ENCODE measurements around the gene TSPAN14. TPM values are rescaled to one million over a fixed set of nuclear protein-coding genes. Genes with fewer than 3 reads are reported as not detected.
A peak's percentile ranks its signal among the peaks of the same experiment; 100 is the strongest.

TSPAN14 gene
- total RNA-seq, 4 donors from 2014 or later = 37.1 to 110 (median 66.1) TPM

DNA sequence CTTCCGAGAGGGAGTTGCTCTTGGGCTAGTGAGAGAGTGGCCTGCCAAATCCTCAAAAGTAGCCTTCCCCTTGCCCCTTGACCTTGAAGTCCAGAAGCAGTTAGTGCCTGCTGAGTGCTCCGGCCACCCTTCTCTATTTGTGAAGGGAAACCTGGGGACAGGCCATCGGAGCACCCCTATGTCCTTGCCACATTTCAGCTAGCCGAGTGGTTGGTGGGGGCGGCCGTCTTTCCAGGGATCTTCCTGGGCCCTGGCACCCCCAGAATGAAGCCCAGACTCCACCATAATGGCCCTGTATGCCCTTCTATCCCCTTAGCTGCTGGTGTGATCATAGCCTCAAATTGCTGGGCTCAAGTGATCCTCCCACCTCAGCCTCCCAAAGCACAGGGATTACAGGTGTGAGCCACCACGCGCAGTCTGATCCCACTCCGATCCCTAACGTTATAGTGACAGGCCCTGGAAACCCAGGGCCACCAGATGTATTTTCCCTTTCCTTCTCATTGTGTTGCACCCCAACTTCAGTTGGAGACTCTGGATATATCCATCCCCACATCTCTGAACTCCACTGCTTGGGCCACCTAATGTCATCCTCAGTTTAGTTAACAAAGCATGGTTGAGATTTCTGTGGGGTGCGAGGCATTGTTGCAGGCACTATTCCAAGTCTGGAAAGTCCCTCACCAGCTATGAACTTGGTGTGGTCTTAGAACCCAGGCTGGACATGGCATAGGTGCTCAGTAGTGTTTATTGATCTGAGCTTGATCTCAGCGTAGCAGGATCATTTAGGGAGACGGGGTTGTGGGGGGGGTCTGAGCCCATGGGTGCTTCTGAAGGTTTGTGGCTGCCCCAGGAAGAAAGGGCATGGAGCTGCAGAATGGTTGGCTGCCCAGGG, 1.6 kb downstream of the TSPAN14 start:
- DNase-seq = no peak
- no peaks in the 10 kb centered on the region for H3K27me3 ChIP-seq
- intact Hi-C loops (cut with DNase I; ENCODE audit: low total_unique reads) = loop anchor here (5.0 kb wide), 1 partner anchor 47 kb away; no protein-coding TSS in a partner anchor
- H3K4me3 ChIP-seq = peak overlapping the region; percentile 65 to 79
- H3K9me3 ChIP-seq = no peaks in the 10 kb centered on the region
- peak overlapping the region; percentile 96 to 99 for H3K27ac ChIP-seq
- no peaks in the 10 kb centered on the region for H3K36me3 ChIP-seq
- peaks cover 0 to 16% of the 10 kb centered on the region in 2 donors for H3K4me1 ChIP-seq
- TF ChIP-seq, protein P1, sequence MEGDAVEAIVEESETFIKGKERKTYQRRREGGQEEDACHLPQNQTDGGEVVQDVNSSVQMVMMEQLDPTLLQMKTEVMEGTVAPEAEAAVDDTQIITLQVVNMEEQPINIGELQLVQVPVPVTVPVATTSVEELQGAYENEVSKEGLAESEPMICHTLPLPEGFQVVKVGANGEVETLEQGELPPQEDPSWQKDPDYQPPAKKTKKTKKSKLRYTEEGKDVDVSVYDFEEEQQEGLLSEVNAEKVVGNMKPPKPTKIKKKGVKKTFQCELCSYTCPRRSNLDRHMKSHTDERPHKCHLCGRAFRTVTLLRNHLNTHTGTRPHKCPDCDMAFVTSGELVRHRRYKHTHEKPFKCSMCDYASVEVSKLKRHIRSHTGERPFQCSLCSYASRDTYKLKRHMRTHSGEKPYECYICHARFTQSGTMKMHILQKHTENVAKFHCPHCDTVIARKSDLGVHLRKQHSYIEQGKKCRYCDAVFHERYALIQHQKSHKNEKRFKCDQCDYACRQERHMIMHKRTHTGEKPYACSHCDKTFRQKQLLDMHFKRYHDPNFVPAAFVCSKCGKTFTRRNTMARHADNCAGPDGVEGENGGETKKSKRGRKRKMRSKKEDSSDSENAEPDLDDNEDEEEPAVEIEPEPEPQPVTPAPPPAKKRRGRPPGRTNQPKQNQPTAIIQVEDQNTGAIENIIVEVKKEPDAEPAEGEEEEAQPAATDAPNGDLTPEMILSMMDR (IDR thresholded peaks at IDR 0.05) = no peak
- TF ChIP-seq POLR2A (IDR thresholded peaks at IDR 0.05) = no peak

DNA sequence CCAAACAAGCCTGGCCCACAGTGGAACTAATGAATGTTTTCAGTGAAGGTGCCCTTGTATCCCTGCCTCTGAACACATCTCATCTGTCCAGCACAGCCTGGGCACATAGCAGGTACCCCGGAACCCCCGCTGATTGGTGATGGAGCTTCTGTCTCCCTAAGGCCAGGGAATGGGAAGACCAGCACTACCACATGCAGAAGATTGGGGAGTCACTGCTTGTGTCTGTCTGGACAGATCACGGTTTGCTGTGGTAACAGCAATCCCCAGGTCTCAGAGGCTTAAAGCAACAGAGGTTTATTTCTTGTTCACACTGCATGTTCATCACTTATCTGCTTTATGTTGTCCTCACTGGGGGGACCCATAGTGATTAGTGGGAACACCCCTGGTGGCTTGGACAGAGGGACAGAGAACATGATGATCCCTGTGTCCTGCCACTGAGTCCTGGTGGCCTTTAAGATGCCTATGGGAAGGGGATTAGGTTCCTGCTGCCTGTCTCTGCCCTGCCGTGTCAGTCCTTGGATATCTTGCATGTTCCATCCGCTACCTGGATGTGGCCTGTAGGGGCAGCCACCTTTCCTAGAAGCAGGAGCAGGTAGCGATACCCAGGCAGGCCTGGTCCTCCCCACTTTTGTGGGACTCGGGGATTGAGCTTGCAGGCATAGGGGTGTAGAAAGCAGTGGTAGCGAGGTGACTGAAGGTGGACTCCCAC, 3.6 kb downstream of the TSPAN14 start:
- H3K36me3 ChIP-seq = no peaks in the 10 kb centered on the region
- no peaks in the 10 kb centered on the region for H3K27me3 ChIP-seq
- H3K4me3 ChIP-seq = no peak overlapping the region
- intact Hi-C loops (cut with DNase I; ENCODE audit: low total_unique reads) = loop anchor here (5.0 kb wide), 1 partner anchor 45 kb away; no protein-coding TSS in a partner anchor
- peak overlapping the region in 1 of 2 donors; percentile 83 for H3K27ac ChIP-seq
- DNase-seq = no peak
- peaks cover 8 to 16% of the 10 kb centered on the region in 2 donors for H3K4me1 ChIP-seq
- TF ChIP-seq, protein P1 (IDR thresholded peaks at IDR 0.05) = no peak
- TF ChIP-seq POLR2A (IDR thresholded peaks at IDR 0.05) = no peak
- no peaks in the 10 kb centered on the region for H3K9me3 ChIP-seq

DNA sequence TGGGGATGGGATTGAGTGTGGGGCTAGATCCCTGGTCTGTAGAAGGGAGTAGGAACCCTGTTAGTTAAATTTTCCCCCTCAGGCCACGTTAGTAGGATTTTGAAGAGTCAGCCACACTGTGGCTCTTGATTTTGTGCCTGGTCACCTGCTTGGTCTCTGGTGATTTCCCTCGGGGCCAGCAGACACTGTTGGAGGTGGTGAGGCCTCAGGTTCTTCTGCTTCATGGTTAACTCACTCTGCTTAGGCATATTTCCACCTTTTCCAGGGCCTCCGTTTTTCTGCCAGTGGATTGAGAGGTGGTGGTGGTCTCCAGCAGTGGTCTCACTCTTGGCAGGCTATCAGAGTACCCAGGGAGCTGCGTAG, 4.1 kb downstream of the TSPAN14 start:
- Histone ChIP-seq H3K36me3 (no peaks in the 10 kb centered on the region), H3K9me3 (no peaks in the 10 kb centered on the region), H3K4me3 (no peak overlapping the region), H3K27me3 (no peaks in the 10 kb centered on the region), H3K27ac (peak overlapping the region in 1 of 2 donors; percentile 83), H3K4me1 (peaks cover 8 to 14% of the 10 kb centered on the region in 2 donors)
- intact Hi-C loops (cut with DNase I; ENCODE audit: low total_unique reads) = loop anchor here (5.0 kb wide), 1 partner anchor 44 kb away; no protein-coding TSS in a partner anchor
- DNase-seq = no peak
- TF ChIP-seq POLR2A (IDR thresholded peaks at IDR 0.05) = no peak
- TF ChIP-seq, protein P1 (IDR thresholded peaks at IDR 0.05) = no peak

DNA sequence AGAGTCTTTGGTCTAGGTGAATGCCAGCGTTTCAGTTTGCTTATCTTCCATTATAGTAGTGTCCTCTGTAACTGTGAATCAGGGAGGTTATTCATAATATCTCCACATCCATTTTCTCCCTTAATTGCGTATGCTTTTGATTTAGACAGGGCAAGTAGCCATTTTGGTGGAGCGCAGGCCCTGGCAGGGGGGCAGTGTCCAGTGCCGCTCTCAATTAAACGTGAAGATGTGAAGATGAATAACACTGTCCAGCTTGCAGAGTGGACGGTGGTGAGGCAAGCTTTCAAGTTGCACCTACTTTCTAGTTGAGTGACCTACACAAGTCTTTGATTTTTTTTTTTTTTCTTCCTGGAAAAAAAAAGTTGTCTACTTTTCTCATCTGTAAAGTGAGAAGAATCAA, 4.5 kb downstream of the TSPAN14 start:
- no peak for DNase-seq
- no peaks in the 10 kb centered on the region for H3K9me3 ChIP-seq
- no peaks in the 10 kb centered on the region for H3K27me3 ChIP-seq
- H3K36me3 ChIP-seq = no peaks in the 10 kb centered on the region
- no peak for TF ChIP-seq POLR2A (IDR thresholded peaks at IDR 0.05)
- TF ChIP-seq, protein P1 (IDR thresholded peaks at IDR 0.05) = no peak
- H3K4me3 ChIP-seq = no peak overlapping the region
- intact Hi-C loops (cut with DNase I; ENCODE audit: low total_unique reads) = loop anchor here (5.0 kb wide), 1 partner anchor 44 kb away; no protein-coding TSS in a partner anchor
- H3K4me1 ChIP-seq = peaks cover 8 to 14% of the 10 kb centered on the region in 2 donors
- peak overlapping the region; percentile 42 to 83 for H3K27ac ChIP-seq
